HG02840 (cell line): ENCODE measurements around the gene GPA33.

Source experiments
- ATAC-seq: cut with Tn5 transposase; IDR thresholded peaks from one replicate; pipeline ENCODE4 v1.9.1; 2021; ENCODE audit warnings: mild to moderate bottlenecking, moderate library complexity, moderate number of reproducible peaks; ENCODE audit not compliant: unreplicated experiment, low FRiP score

GPA33 gene

GRCh38 chr1:167119696-167120095 lies 29.5 kb upstream of the GPA33 start:
- ATAC-seq, result no peak

GRCh38 chr1:167118188-167118587 lies 28.0 kb upstream of the GPA33 start:
- ATAC-seq, result no peak

GRCh38 chr1:167117225-167117624 lies 27.0 kb upstream of the GPA33 start:
- ATAC-seq, result no peak

- ATAC-seq, result no peak
Observed at GRCh38 chr1:167116174-167116573, 26.0 kb upstream of the GPA33 start.

- no peak for ATAC-seq
Observed at GRCh38 chr1:167115655-167116054, 25.5 kb upstream of the GPA33 start.

- no peak for ATAC-seq
Observed at GRCh38 chr1:167114725-167115124, 24.5 kb upstream of the GPA33 start.

- no peak for ATAC-seq
Observed at GRCh38 chr1:167111868-167112709, 21.9 kb upstream of the GPA33 start.

GRCh38 chr1:167110586-167110985 lies 20.4 kb upstream of the GPA33 start:
- no peak for ATAC-seq

GRCh38 chr1:167109125-167109524 lies 18.9 kb upstream of the GPA33 start:
- no peak for ATAC-seq

- no peak for ATAC-seq
Observed at GRCh38 chr1:167107456-167107855, 17.3 kb upstream of the GPA33 start.

GRCh38 chr1:167106119-167106461 lies 15.9 kb upstream of the GPA33 start:
- ATAC-seq, result no peak

GRCh38 chr1:167105271-167106118 lies 15.3 kb upstream of the GPA33 start:
- no peak for ATAC-seq

GRCh38 chr1:167104256-167104633 lies 14.1 kb upstream of the GPA33 start:
- no peak for ATAC-seq

GRCh38 chr1:167102906-167103573 lies 12.9 kb upstream of the GPA33 start:
- no peak for ATAC-seq

GRCh38 chr1:167101754-167102153 lies 11.6 kb upstream of the GPA33 start:
- ATAC-seq, result no peak

GRCh38 chr1:167100730-167101129 lies 10.6 kb upstream of the GPA33 start:
- ATAC-seq, result no peak

- ATAC-seq, result no peak
Observed at GRCh38 chr1:167099851-167100250, 9.7 kb upstream of the GPA33 start.

- ATAC-seq, result no peak
Observed at GRCh38 chr1:167095368-167095767, 5.2 kb upstream of the GPA33 start.

- no peak for ATAC-seq
Observed at GRCh38 chr1:167094690-167095089, 4.5 kb upstream of the GPA33 start.

- ATAC-seq, result no peak
Observed at GRCh38 chr1:167093846-167094516, 3.8 kb upstream of the GPA33 start, which contains the start of gene STYXL2. TSS of gene STYXL2 (plus strand) at chr1:167094075. CDS start at chr1:167094850, 775 bp downstream.

GRCh38 chr1:167092653-167093052 lies 2.5 kb upstream of the GPA33 start:
- no peak for ATAC-seq
